GM21786 (cell line): ENCODE results near the gene CUL3.
"Not testable (repeated sequence)": the region's sequence is repeated elsewhere in the genome, so short reads cannot be mapped to it uniquely, and the experiment has no call there.

Source experiments
- ATAC-seq: cut with Tn5 transposase; IDR thresholded peaks from one replicate; pipeline ENCODE4 v1.9.1; 2021; ENCODE audit not compliant: unreplicated experiment

The CUL3 gene

GRCh38 chr2:224485081-224486014 is 99.8 kb downstream of the CUL3 start:
- not testable (repeated sequence) for ATAC-seq

- no peak for ATAC-seq
These were observed 105.3 kb downstream of the CUL3 start for GRCh38 chr2:224479826-224480225.

- no peak for ATAC-seq
These were observed 112.3 kb downstream of the CUL3 start for GRCh38 chr2:224472827-224473226.

- ATAC-seq = no peak
These were observed 113.0 kb downstream of the CUL3 start for GRCh38 chr2:224472137-224472536.

- ATAC-seq = no peak
These were observed 115.7 kb downstream of the CUL3 start for GRCh38 chr2:224469374-224469964.

- ATAC-seq = no peak
These were observed 118.8 kb downstream of the CUL3 start for GRCh38 chr2:224466304-224466895.

- ATAC-seq = no peak
These were observed 123.8 kb downstream of the CUL3 start for GRCh38 chr2:224461391-224461790.

GRCh38 chr2:224457408-224458096 is 127.6 kb downstream of the CUL3 start:
- ATAC-seq = no peak

GRCh38 chr2:224453892-224454291 is 131.3 kb downstream of the CUL3 start:
- ATAC-seq = no peak

- no peak for ATAC-seq
These were observed 135.7 kb downstream of the CUL3 start for GRCh38 chr2:224449212-224450147.

- no peak for ATAC-seq
These were observed 136.9 kb downstream of the CUL3 start for GRCh38 chr2:224448236-224448635.

GRCh38 chr2:224444783-224445182 is 140.4 kb downstream of the CUL3 start:
- no peak for ATAC-seq

- ATAC-seq = no peak
These were observed 141.1 kb downstream of the CUL3 start for GRCh38 chr2:224444021-224444420.

GRCh38 chr2:224442071-224442967 is 142.8 kb downstream of the CUL3 start:
- peak; percentile 51 for ATAC-seq

GRCh38 chr2:224440988-224441387 is 144.2 kb downstream of the CUL3 start:
- no peak for ATAC-seq

- ATAC-seq = no peak
These were observed 146.4 kb downstream of the CUL3 start for GRCh38 chr2:224438726-224439125.

- no peak for ATAC-seq
These were observed 148.5 kb downstream of the CUL3 start for GRCh38 chr2:224436634-224437033.

GRCh38 chr2:224434618-224435017 is 150.5 kb downstream of the CUL3 start:
- no peak for ATAC-seq

- no peak for ATAC-seq
These were observed 151.7 kb downstream of the CUL3 start for GRCh38 chr2:224433442-224433841.
